GM12872 (cell line): Measurements from ENCODE around the gene CLNK.

Experiments used
- CTCF ChIP-seq: IDR thresholded peaks from 3 replicates; pipeline ENCODE4 v1.5.1; 2011; ENCODE audit warnings: low read depth, mild to moderate bottlenecking, low read length, moderate library complexity; ENCODE audit not compliant: insufficient read depth

The CLNK gene

GRCh38 chr4:10506077-10506476, 178.5 kb downstream of the CLNK start:
- no peak for TF ChIP-seq CTCF

GRCh38 chr4:10504570-10505179, 179.9 kb downstream of the CLNK start:
- no peak for TF ChIP-seq CTCF

- no peak for TF ChIP-seq CTCF
Observed at GRCh38 chr4:10502717-10503116, 181.9 kb downstream of the CLNK start.

DNA sequence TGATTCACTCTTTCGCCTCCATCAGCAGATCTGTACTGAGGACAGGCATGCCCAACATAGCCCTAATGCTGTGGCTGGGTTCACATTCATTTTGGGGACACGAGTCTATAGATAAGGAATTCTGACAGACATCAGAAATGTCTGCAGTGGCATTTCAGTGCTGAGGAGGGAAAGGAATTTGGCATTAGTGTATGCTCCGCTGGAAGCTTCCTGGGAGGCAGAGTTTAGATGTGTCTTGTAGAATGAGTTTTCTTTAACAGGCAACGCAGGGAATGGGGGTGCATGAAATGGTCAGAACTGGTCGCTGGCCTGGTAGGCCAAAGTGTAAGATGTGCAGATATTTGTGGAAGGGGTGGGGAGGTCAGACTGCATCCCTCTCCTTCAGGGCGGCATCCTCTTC, 183.8 kb downstream of the CLNK start:
- TF ChIP-seq CTCF = no peak

GRCh38 chr4:10496200-10496599, 188.4 kb downstream of the CLNK start:
- no peak for TF ChIP-seq CTCF

GRCh38 chr4:10495651-10496050, 188.9 kb downstream of the CLNK start:
- TF ChIP-seq CTCF = no peak

GRCh38 chr4:10492464-10492863, 192.1 kb downstream of the CLNK start:
- no peak for TF ChIP-seq CTCF

- no peak for TF ChIP-seq CTCF
Observed at GRCh38 chr4:10491401-10491800, 193.2 kb downstream of the CLNK start.
